ENCODE measurements around the gene SGSH. TPM values are rescaled to one million over a fixed set of nuclear protein-coding genes. Genes with fewer than 3 reads are reported as not detected.

SGSH gene
- polyA plus RNA-seq, 1 experiment: 44.4 TPM

- TF ChIP-seq CTCF (IDR thresholded peaks at IDR 0.05; ENCODE audit: insufficient read depth, low read depth, low read length): no peak
- H3K4me3 ChIP-seq (ENCODE audit: low read depth, low read length): no peak overlapping the region
- DNase-seq (ENCODE audit: low read depth): no peak
- ChIA-PET CTCF (interaction anchor here (0.9 kb wide), 1 partner anchor 60 kb away, joined by 3 read pairs; no protein-coding TSS in a partner anchor), POLR2A (no interaction called here)
- H3K27me3 ChIP-seq (ENCODE audit: control insufficient read depth, insufficient read depth, low read length): no peaks in the 10 kb centered on the region
- H3K36me3 ChIP-seq (ENCODE audit: control insufficient read depth, insufficient read depth, low read length): peaks cover 14% of the 10 kb centered on the region
Measured at GRCh38 chr17:80251966-80252365, 31.8 kb upstream of the SGSH start.

- H3K4me3 ChIP-seq (ENCODE audit: low read depth, low read length): no peak overlapping the region
- H3K27me3 ChIP-seq (ENCODE audit: control insufficient read depth, insufficient read depth, low read length): no peaks in the 10 kb centered on the region
- CTCF ChIA-PET: no interaction called here
- POLR2A ChIA-PET: no interaction called here
- no peak for DNase-seq (ENCODE audit: low read depth)
- H3K36me3 ChIP-seq (ENCODE audit: control insufficient read depth, insufficient read depth, low read length): peaks cover 17% of the 10 kb centered on the region
- TF ChIP-seq CTCF (IDR thresholded peaks at IDR 0.05; ENCODE audit: insufficient read depth, low read depth, low read length): no peak
Measured at GRCh38 chr17:80248894-80249710, 29.0 kb upstream of the SGSH start.

GRCh38 chr17:80248001-80248893 lies 28.1 kb upstream of the SGSH start:
- Histone ChIP-seq H3K36me3 (ENCODE audit: control insufficient read depth, insufficient read depth, low read length) (peaks cover 16% of the 10 kb centered on the region), H3K27me3 (ENCODE audit: control insufficient read depth, insufficient read depth, low read length) (no peaks in the 10 kb centered on the region), H3K4me3 (ENCODE audit: low read depth, low read length) (no peak overlapping the region)
- DNase-seq (ENCODE audit: low read depth): no peak
- POLR2A ChIA-PET: no interaction called here
- CTCF ChIA-PET: no interaction called here
- TF ChIP-seq CTCF (IDR thresholded peaks at IDR 0.05; ENCODE audit: insufficient read depth, low read depth, low read length): no peak

- TF ChIP-seq CTCF (IDR thresholded peaks at IDR 0.05; ENCODE audit: insufficient read depth, low read depth, low read length): no peak
- Histone ChIP-seq H3K4me3 (ENCODE audit: low read depth, low read length) (no peak overlapping the region), H3K27me3 (ENCODE audit: control insufficient read depth, insufficient read depth, low read length) (no peaks in the 10 kb centered on the region), H3K36me3 (ENCODE audit: control insufficient read depth, insufficient read depth, low read length) (peaks cover 14% of the 10 kb centered on the region)
- DNase-seq (ENCODE audit: low read depth): no peak
- ChIA-PET POLR2A (no interaction called here), CTCF (interaction anchor here (0.8 kb wide), 1 partner anchor 165 kb away, joined by 3 read pairs; no protein-coding TSS in a partner anchor)
Measured at GRCh38 chr17:80247561-80247960, 27.4 kb upstream of the SGSH start.

GRCh38 chr17:80246726-80247125 lies 26.6 kb upstream of the SGSH start:
- DNase-seq (ENCODE audit: low read depth): no peak
- no peak for TF ChIP-seq CTCF (IDR thresholded peaks at IDR 0.05; ENCODE audit: insufficient read depth, low read depth, low read length)
- H3K27me3 ChIP-seq (ENCODE audit: control insufficient read depth, insufficient read depth, low read length): no peaks in the 10 kb centered on the region
- ChIA-PET POLR2A (no interaction called here), CTCF (interaction anchor here (0.8 kb wide), 1 partner anchor 165 kb away, joined by 3 read pairs; no protein-coding TSS in a partner anchor)
- H3K36me3 ChIP-seq (ENCODE audit: control insufficient read depth, insufficient read depth, low read length): peaks cover 13% of the 10 kb centered on the region
- H3K4me3 ChIP-seq (ENCODE audit: low read depth, low read length): no peak overlapping the region

Data from BJ (cell line).